ENCODE results near the gene ITGB2.

- TF ChIP-seq POLR2AphosphoS5 (IDR thresholded peaks at IDR 0.05; ENCODE audit: low read depth, low read length) (no peak), YY1 (IDR thresholded peaks at IDR 0.05; ENCODE audit: extremely low read depth, insufficient replicate concordance, low read depth, low read length) (no peak), SIN3A (IDR thresholded peaks at IDR 0.05; ENCODE audit: low read depth) (no peak), TCF7L2 (IDR thresholded peaks at IDR 0.05; ENCODE audit: borderline replicate concordance, extremely low read depth, insufficient read depth, insufficient read length) (no peak), POLR2A (IDR thresholded peaks at IDR 0.05; ENCODE audit: borderline replicate concordance, extremely low read depth, insufficient read depth, insufficient read length) (no peak), ZBTB33 (IDR thresholded peaks at IDR 0.05; ENCODE audit: extremely low read depth, insufficient replicate concordance, low read length) (no peak), CEBPB (IDR thresholded peaks at IDR 0.05; ENCODE audit: low read depth) (no peak), SRF (IDR thresholded peaks at IDR 0.05; ENCODE audit: low read depth) (no peak), JUND (IDR thresholded peaks at IDR 0.05) (no peak), FOSL1 (IDR thresholded peaks at IDR 0.05; ENCODE audit: low read depth) (no peak), EGR1 (IDR thresholded peaks at IDR 0.05; ENCODE audit: low read depth) (no peak)
- TF ChIP-seq, protein P1, sequence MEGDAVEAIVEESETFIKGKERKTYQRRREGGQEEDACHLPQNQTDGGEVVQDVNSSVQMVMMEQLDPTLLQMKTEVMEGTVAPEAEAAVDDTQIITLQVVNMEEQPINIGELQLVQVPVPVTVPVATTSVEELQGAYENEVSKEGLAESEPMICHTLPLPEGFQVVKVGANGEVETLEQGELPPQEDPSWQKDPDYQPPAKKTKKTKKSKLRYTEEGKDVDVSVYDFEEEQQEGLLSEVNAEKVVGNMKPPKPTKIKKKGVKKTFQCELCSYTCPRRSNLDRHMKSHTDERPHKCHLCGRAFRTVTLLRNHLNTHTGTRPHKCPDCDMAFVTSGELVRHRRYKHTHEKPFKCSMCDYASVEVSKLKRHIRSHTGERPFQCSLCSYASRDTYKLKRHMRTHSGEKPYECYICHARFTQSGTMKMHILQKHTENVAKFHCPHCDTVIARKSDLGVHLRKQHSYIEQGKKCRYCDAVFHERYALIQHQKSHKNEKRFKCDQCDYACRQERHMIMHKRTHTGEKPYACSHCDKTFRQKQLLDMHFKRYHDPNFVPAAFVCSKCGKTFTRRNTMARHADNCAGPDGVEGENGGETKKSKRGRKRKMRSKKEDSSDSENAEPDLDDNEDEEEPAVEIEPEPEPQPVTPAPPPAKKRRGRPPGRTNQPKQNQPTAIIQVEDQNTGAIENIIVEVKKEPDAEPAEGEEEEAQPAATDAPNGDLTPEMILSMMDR (IDR thresholded peaks at IDR 0.05 in 2 of 3, conservative IDR thresholded peaks at IDR 0.05 in 1 of 3; ENCODE audit: borderline replicate concordance in 1 of 3, insufficient read depth in 1 of 3, low read depth in 2 of 3, low read length in 2 of 3) = no peak
Observed at GRCh38 chr21:44904141-44904923, 16.4 kb downstream of the ITGB2 start.
